Measurements from ENCODE around the gene TMEM170A. TPM values are rescaled to one million over a fixed set of nuclear protein-coding genes. Genes with fewer than 3 reads are reported as not detected.

TMEM170A gene
- total RNA-seq, 1 experiment from 2014 or later, result 45.6 TPM

DNA sequence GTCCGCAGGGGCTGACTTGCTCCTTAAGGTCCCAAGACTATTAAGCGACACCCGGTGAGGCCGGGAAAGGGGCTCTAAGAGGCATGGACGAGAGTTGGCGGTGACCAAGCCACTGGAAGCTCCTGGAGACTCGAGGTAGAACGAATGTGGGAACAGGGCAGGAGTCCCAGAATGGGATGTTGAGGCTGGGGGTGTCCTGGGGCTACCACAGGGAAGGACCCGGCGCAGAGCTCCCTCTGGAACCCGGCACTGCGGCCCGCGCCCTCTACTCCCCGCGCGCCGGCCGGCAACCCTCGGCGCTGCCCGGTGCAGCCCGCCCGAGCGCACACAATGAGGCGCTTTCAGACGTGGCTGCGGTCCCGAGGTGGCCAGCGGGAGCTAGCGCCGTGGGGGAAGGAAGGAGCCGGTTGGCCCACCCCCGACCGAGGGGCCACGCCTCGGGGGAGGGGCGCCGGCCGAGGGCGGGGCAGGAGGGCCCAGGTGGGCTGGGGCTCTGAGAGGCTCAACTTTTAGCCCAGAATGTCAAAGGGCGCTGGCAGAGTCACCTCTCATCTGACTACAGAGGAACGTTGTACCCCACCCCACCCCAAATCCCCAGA is 30.7 kb upstream of the TMEM170A start, which contains the start of gene CHST6 (continued):
- TF ChIP-seq, protein P1, sequence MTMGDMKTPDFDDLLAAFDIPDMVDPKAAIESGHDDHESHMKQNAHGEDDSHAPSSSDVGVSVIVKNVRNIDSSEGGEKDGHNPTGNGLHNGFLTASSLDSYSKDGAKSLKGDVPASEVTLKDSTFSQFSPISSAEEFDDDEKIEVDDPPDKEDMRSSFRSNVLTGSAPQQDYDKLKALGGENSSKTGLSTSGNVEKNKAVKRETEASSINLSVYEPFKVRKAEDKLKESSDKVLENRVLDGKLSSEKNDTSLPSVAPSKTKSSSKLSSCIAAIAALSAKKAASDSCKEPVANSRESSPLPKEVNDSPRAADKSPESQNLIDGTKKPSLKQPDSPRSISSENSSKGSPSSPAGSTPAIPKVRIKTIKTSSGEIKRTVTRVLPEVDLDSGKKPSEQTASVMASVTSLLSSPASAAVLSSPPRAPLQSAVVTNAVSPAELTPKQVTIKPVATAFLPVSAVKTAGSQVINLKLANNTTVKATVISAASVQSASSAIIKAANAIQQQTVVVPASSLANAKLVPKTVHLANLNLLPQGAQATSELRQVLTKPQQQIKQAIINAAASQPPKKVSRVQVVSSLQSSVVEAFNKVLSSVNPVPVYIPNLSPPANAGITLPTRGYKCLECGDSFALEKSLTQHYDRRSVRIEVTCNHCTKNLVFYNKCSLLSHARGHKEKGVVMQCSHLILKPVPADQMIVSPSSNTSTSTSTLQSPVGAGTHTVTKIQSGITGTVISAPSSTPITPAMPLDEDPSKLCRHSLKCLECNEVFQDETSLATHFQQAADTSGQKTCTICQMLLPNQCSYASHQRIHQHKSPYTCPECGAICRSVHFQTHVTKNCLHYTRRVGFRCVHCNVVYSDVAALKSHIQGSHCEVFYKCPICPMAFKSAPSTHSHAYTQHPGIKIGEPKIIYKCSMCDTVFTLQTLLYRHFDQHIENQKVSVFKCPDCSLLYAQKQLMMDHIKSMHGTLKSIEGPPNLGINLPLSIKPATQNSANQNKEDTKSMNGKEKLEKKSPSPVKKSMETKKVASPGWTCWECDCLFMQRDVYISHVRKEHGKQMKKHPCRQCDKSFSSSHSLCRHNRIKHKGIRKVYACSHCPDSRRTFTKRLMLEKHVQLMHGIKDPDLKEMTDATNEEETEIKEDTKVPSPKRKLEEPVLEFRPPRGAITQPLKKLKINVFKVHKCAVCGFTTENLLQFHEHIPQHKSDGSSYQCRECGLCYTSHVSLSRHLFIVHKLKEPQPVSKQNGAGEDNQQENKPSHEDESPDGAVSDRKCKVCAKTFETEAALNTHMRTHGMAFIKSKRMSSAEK (CRISPR knock-in tag; IDR thresholded peaks at IDR 0.05; ENCODE audit: borderline replicate concordance), result no peak
- no peak for TF ChIP-seq NR2C2 (CRISPR knock-in tag; IDR thresholded peaks at IDR 0.05)
- 0 out of 2 replicates have a peak, but pooled peaks have one; percentile 66 for TF ChIP-seq ZNF416 (CRISPR knock-in tag; IDR thresholded peaks at IDR 0.05)
- TF ChIP-seq RELA (CRISPR knock-in tag; IDR thresholded peaks at IDR 0.05; ENCODE audit: borderline replicate concordance), result 0 out of 2 replicates have a peak, but pooled peaks have one; percentile 10
- TF ChIP-seq, protein P2, sequence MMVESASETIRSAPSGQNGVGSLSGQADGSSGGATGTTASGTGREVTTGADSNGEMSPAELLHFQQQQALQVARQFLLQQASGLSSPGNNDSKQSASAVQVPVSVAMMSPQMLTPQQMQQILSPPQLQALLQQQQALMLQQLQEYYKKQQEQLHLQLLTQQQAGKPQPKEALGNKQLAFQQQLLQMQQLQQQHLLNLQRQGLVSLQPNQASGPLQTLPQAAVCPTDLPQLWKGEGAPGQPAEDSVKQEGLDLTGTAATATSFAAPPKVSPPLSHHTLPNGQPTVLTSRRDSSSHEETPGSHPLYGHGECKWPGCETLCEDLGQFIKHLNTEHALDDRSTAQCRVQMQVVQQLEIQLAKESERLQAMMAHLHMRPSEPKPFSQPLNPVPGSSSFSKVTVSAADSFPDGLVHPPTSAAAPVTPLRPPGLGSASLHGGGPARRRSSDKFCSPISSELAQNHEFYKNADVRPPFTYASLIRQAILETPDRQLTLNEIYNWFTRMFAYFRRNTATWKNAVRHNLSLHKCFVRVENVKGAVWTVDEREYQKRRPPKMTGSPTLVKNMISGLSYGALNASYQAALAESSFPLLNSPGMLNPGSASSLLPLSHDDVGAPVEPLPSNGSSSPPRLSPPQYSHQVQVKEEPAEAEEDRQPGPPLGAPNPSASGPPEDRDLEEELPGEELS (CRISPR knock-in tag; IDR thresholded peaks at IDR 0.05), result peak; percentile 72
- TF ChIP-seq GTF2I (CRISPR knock-in tag; conservative IDR thresholded peaks at IDR 0.05), result no peak
- no peak for TF ChIP-seq KAT7 (CRISPR knock-in tag; IDR thresholded peaks at IDR 0.05; ENCODE audit: borderline replicate concordance)
- TF ChIP-seq ELF4 (CRISPR knock-in tag; IDR thresholded peaks at IDR 0.05; ENCODE audit: low read depth), result no peak
- no peak for TF ChIP-seq TEAD1 (CRISPR knock-in tag; IDR thresholded peaks at IDR 0.05)
- TF ChIP-seq, protein P3, sequence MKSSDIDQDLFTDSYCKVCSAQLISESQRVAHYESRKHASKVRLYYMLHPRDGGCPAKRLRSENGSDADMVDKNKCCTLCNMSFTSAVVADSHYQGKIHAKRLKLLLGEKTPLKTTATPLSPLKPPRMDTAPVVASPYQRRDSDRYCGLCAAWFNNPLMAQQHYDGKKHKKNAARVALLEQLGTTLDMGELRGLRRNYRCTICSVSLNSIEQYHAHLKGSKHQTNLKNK (CRISPR knock-in tag; IDR thresholded peaks at IDR 0.05), result no peak
- 0 out of 2 replicates have a peak, but pooled peaks have one; percentile 39 for TF ChIP-seq ZNF317 (CRISPR knock-in tag; IDR thresholded peaks at IDR 0.05; ENCODE audit: borderline replicate concordance, low read depth)
- TF ChIP-seq, protein P4, sequence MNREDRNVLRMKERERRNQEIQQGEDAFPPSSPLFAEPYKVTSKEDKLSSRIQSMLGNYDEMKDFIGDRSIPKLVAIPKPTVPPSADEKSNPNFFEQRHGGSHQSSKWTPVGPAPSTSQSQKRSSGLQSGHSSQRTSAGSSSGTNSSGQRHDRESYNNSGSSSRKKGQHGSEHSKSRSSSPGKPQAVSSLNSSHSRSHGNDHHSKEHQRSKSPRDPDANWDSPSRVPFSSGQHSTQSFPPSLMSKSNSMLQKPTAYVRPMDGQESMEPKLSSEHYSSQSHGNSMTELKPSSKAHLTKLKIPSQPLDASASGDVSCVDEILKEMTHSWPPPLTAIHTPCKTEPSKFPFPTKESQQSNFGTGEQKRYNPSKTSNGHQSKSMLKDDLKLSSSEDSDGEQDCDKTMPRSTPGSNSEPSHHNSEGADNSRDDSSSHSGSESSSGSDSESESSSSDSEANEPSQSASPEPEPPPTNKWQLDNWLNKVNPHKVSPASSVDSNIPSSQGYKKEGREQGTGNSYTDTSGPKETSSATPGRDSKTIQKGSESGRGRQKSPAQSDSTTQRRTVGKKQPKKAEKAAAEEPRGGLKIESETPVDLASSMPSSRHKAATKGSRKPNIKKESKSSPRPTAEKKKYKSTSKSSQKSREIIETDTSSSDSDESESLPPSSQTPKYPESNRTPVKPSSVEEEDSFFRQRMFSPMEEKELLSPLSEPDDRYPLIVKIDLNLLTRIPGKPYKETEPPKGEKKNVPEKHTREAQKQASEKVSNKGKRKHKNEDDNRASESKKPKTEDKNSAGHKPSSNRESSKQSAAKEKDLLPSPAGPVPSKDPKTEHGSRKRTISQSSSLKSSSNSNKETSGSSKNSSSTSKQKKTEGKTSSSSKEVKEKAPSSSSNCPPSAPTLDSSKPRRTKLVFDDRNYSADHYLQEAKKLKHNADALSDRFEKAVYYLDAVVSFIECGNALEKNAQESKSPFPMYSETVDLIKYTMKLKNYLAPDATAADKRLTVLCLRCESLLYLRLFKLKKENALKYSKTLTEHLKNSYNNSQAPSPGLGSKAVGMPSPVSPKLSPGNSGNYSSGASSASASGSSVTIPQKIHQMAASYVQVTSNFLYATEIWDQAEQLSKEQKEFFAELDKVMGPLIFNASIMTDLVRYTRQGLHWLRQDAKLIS (CRISPR knock-in tag; IDR thresholded peaks at IDR 0.05; ENCODE audit: borderline replicate concordance), result no peak
- TF ChIP-seq, protein P5, sequence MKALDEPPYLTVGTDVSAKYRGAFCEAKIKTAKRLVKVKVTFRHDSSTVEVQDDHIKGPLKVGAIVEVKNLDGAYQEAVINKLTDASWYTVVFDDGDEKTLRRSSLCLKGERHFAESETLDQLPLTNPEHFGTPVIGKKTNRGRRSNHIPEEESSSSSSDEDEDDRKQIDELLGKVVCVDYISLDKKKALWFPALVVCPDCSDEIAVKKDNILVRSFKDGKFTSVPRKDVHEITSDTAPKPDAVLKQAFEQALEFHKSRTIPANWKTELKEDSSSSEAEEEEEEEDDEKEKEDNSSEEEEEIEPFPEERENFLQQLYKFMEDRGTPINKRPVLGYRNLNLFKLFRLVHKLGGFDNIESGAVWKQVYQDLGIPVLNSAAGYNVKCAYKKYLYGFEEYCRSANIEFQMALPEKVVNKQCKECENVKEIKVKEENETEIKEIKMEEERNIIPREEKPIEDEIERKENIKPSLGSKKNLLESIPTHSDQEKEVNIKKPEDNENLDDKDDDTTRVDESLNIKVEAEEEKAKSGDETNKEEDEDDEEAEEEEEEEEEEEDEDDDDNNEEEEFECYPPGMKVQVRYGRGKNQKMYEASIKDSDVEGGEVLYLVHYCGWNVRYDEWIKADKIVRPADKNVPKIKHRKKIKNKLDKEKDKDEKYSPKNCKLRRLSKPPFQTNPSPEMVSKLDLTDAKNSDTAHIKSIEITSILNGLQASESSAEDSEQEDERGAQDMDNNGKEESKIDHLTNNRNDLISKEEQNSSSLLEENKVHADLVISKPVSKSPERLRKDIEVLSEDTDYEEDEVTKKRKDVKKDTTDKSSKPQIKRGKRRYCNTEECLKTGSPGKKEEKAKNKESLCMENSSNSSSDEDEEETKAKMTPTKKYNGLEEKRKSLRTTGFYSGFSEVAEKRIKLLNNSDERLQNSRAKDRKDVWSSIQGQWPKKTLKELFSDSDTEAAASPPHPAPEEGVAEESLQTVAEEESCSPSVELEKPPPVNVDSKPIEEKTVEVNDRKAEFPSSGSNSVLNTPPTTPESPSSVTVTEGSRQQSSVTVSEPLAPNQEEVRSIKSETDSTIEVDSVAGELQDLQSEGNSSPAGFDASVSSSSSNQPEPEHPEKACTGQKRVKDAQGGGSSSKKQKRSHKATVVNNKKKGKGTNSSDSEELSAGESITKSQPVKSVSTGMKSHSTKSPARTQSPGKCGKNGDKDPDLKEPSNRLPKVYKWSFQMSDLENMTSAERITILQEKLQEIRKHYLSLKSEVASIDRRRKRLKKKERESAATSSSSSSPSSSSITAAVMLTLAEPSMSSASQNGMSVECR (CRISPR knock-in tag; IDR thresholded peaks at IDR 0.05; ENCODE audit: borderline replicate concordance), result peak; percentile 38; the same call in 1 of the 2 replicates
- TF ChIP-seq NFYB (CRISPR knock-in tag; conservative IDR thresholded peaks at IDR 0.05; ENCODE audit: low read depth), result no peak
- 0 out of 2 replicates have a peak, but pooled peaks have one; percentile 50 for TF ChIP-seq FOXP1 (CRISPR knock-in tag; IDR thresholded peaks at IDR 0.05; ENCODE audit: borderline replicate concordance)
- TF ChIP-seq, protein P6, sequence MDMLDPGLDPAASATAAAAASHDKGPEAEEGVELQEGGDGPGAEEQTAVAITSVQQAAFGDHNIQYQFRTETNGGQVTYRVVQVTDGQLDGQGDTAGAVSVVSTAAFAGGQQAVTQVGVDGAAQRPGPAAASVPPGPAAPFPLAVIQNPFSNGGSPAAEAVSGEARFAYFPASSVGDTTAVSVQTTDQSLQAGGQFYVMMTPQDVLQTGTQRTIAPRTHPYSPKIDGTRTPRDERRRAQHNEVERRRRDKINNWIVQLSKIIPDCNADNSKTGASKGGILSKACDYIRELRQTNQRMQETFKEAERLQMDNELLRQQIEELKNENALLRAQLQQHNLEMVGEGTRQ (CRISPR knock-in tag; IDR thresholded peaks at IDR 0.05), result 0 out of 2 replicates have a peak, but pooled peaks have one; percentile 13
- TF ChIP-seq, protein P7, sequence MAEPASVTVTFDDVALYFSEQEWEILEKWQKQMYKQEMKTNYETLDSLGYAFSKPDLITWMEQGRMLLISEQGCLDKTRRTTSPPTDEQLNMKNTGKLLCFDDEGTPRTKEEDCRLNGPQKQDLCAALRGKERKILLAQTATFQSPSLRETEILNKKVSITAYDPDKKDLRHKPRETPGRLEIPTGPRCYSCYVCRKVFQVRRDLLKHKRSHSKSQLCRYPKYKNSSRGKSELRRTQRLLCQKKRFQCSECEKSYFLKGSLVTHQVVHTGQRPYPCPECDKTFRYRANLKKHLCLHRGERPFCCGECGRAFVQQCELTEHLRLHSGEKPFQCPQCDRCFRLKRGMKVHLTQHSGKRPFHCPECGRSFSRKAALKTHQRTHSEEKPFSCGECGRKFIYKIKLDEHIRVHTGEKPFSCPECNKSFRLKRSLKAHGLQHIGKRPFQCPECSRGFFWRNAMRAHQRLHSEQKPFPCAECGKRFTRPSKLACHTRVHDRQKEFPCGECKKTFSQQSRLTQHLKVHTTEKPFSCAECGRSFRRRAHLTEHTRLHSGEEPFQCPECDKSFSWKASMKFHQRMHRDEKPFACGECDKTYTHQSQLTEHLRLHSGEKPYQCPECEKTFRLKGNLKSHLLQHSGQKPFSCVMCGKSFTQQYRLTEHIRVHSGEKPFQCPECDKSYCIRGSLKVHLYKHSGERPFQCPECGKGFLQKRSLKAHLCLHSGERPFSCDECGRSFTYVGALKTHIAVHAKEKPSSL (CRISPR knock-in tag; conservative IDR thresholded peaks at IDR 0.05), result no peak
- no peak for TF ChIP-seq TCF7 (CRISPR knock-in tag; IDR thresholded peaks at IDR 0.05; ENCODE audit: low read depth)
- 0 out of 2 replicates have a peak, but pooled peaks have one; percentile 36 for TF ChIP-seq CREM (CRISPR knock-in tag; IDR thresholded peaks at IDR 0.05)

Data from WTC11 (cell line).